B cell (primary cell): ENCODE measurements around the gene GCN1. TPM values are rescaled to one million over a fixed set of nuclear protein-coding genes. Genes with fewer than 3 reads are reported as not detected.

ENCODE experiments used
- ATAC-seq: fragments of 200-7000 bp; cut with Tn5 transposase; one replicate; pipeline ENCODE4 v1.10.0; 2021; ENCODE audit warnings: low read depth, mild to moderate bottlenecking, moderate number of reproducible peaks, moderate library complexity
- CTCF ChIA-PET: fragments of 350-600 bp; sonication (Branson Sonifier 250); formaldehyde crosslinking; loops from one replicate; lab custom pipeline; 2021; ENCODE audit warnings: antibody characterized with exemption, inconsistent platforms; lab: Charles Lee
- POLR2A ChIA-PET: fragments of 350-600 bp; sonication (Branson Sonifier 250); formaldehyde crosslinking; loops from one replicate; lab custom pipeline; 2021; ENCODE audit warnings: antibody characterized with exemption; lab: Charles Lee
- DNase-seq: peaks from one replicate; pipeline ENCODE4 v3.0.0; 2013
- H2AFZ ChIP-seq: 2 replicates; pipeline ENCODE4 v1.6.1; 2012; ENCODE audit warnings: mild to moderate bottlenecking, low read depth, low read length; ENCODE audit not compliant: insufficient read depth, poor library complexity, severe bottlenecking
- H3K27ac ChIP-seq, 2 donors: 1 replicate in 1 of 2; 2 replicates in 1 of 2; pipeline ENCODE4 v1.5.1; 2012 to 2013; ENCODE audit warnings: low read length in 2 of 2, mild to moderate bottlenecking in 2 of 2, moderate library complexity in 1 of 2
- H3K27me3 ChIP-seq, 4 experiments: fragments of 200-600 bp in 1 of 4; sonication (generic) in 1 of 4; replicated peaks in 1 of 4; 1 replicate in 2 of 4; 2 replicates in 2 of 4; pipeline versions ENCODE4 v1.6.1 to v1.7.0; 2013 to 2016; ENCODE audit warnings: low read length in 3 of 4, mild to moderate bottlenecking in 2 of 4, mixed read lengths in 1 of 4, moderate library complexity in 1 of 4; ENCODE audit not compliant: insufficient read depth in 4 of 4, control insufficient read depth in 3 of 4; ENCODE audit errors: control extremely low read depth in 1 of 4
- H3K36me3 ChIP-seq, 2 experiments: replicated peaks in 1 of 2; 1 replicate in 1 of 2; 2 replicates in 1 of 2; pipeline versions ENCODE4 v1.6.1 to v1.7.1; 2013; ENCODE audit warnings: low read length in 1 of 2; ENCODE audit not compliant: insufficient read depth in 2 of 2, control insufficient read depth in 1 of 2; ENCODE audit errors: control extremely low read depth in 1 of 2, extremely low read depth in 1 of 2
- H3K4me1 ChIP-seq, 2 donors: fragments of 200-600 bp in 1 of 2; sonication (generic) in 1 of 2; 1 replicate in 1 of 2; 2 replicates in 1 of 2; pipeline versions ENCODE4 v1.5.1 to v1.6.1; 2013 to 2017; ENCODE audit warnings: low read length in 2 of 2; ENCODE audit not compliant: control insufficient read depth in 2 of 2, insufficient read depth in 2 of 2
- H3K4me2 ChIP-seq: replicated peaks from 2 replicates; pipeline ENCODE3; 2012; ENCODE audit warnings: mild to moderate bottlenecking, low read depth, low read length; ENCODE audit not compliant: poor library complexity, severe bottlenecking
- H3K4me3 ChIP-seq, 5 experiments: fragments of 200-600 bp in 1 of 5; sonication (generic) in 1 of 5; 1 replicate in 3 of 5; 2 replicates in 2 of 5; pipeline versions ENCODE4 v1.5.1 to v1.7.0; 2011 to 2016; ENCODE audit warnings: low read length in 4 of 5, mild to moderate bottlenecking in 4 of 5, low read depth in 2 of 5, control low read depth in 1 of 5, moderate library complexity in 1 of 5; ENCODE audit not compliant: insufficient read depth in 1 of 5; ENCODE audit errors: control extremely low read depth in 1 of 5, extremely low read depth in 1 of 5
- H3K79me2 ChIP-seq: fragments of 200-600 bp; sonication (generic); one replicate; pipeline ENCODE4 v1.6.0; 2016; ENCODE audit warnings: low read length; ENCODE audit not compliant: control insufficient read depth, insufficient read depth
- H3K9ac ChIP-seq: fragments of 200-600 bp; sonication (generic); 2 replicates; pipeline ENCODE4 v1.6.1; 2017; ENCODE audit warnings: mild to moderate bottlenecking, low read length, moderate library complexity
- H3K9me3 ChIP-seq, 3 donors: one replicate each; pipeline versions ENCODE4 v1.6.1 to v1.7.1; 2013; ENCODE audit warnings: low read length in 2 of 3; ENCODE audit not compliant: control insufficient read depth in 2 of 3, insufficient read depth in 1 of 3; ENCODE audit errors: control extremely low read depth in 1 of 3
- H4K20me1 ChIP-seq: 2 replicates; pipeline ENCODE4 v1.6.0; 2012; ENCODE audit warnings: mild to moderate bottlenecking, low read length; ENCODE audit not compliant: insufficient read depth, control insufficient read depth, poor library complexity, severe bottlenecking
- H3K27ac Mint-ChIP-seq: one replicate; pipeline ENCODE4 v1.8.0; 2021; ENCODE audit warnings: mixed read lengths
- H3K27me3 Mint-ChIP-seq: one replicate; pipeline ENCODE4 v1.8.0; 2021; ENCODE audit warnings: mixed read lengths
- H3K4me1 Mint-ChIP-seq: one replicate; pipeline ENCODE4 v1.8.0; 2021; ENCODE audit warnings: mixed read lengths
- H3K4me3 Mint-ChIP-seq: one replicate; pipeline ENCODE4 v1.8.0; 2021; ENCODE audit warnings: mixed read lengths
- H3K9me3 Mint-ChIP-seq: one replicate; pipeline ENCODE4 v1.8.0; 2022; ENCODE audit warnings: mixed read lengths; ENCODE audit not compliant: insufficient read depth
- EZH2 ChIP-seq: IDR thresholded peaks from 2 replicates; pipeline ENCODE4 v1.6.1; 2012; ENCODE audit warnings: borderline replicate concordance, low read depth, mild to moderate bottlenecking, moderate library complexity, low read length; ENCODE audit not compliant: insufficient read depth, poor library complexity, severe bottlenecking
- WGBS: methylation state at CpG from one replicate; pipeline ENCODE4 v1.1.5; 2013; ENCODE audit warnings: missing lambda C conversion rate; ENCODE audit not compliant: insufficient coverage; 5-methylcytosine and 5-hydroxymethylcytosine counted together
- intact Hi-C: fragments of 100-400 bp; cut with micrococcal nuclease; formaldehyde crosslinking; loops from one replicate; pipeline ENCODE4 v1.10.0; 2022
- polyA plus RNA-seq: library from polyadenylated mRNA; depleted of rRNA; stranded (reverse); fragments of >200 nt; gene quantifications from 2 replicates; pipeline ENCODE4 v1.2.3, GENCODE V29; 2012
- total RNA-seq, 2 donors: library from RNA; stranded (reverse); fragments of 120-200 nt in 1 of 2; gene quantifications; 1 replicate in 1 of 2; 2 replicates in 1 of 2; pipeline versions ENCODE4 v1.2.3 to v1.2.4, GENCODE V29; 2013 to 2022
- TF ChIP-seq, protein P1 (sequence below): fragments of 200-600 bp; IDR thresholded peaks from one replicate; pipeline ENCODE4 v1.8.0; 2022; ENCODE audit warnings: antibody characterized with exemption, mild to moderate bottlenecking

Gene GCN1
- total and polyA plus RNA-seq, 2 donors (not counting 1 experiment from before 2014, with no cell fraction given), result 41.3 to 127 TPM

DNA sequence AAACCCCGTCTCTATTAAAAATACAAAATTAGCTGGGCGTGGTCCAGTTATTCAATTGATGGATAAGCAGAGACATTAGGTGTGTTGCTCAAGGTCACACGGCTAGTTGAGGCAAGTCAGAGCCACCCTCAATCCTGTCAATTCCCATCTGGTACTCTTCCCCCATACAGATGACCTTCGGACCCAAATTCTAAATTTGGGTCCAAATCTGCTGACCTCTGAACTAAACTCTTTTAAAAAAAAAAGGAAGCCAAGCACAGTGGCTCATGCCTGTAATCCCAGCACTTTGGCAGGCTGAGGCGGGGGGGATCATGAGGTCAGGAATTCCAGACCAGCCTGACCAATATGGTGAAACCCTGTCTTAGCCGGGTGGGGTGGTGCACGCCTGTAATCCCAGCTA, 23.9 kb downstream of the GCN1 start:
- no peaks in the 10 kb centered on the region for H3K27me3 ChIP-seq
- Mint-ChIP-seq H3K27ac (no peak overlapping the region), H3K4me3 (no peak overlapping the region), H3K9me3 (no peaks in the 10 kb centered on the region), H3K4me1 (peaks cover 9% of the 10 kb centered on the region), H3K27me3 (no peaks in the 10 kb centered on the region)
- H3K4me1 ChIP-seq, result peaks cover 0 to 13% of the 10 kb centered on the region in 2 donors
- TF ChIP-seq, protein P1, sequence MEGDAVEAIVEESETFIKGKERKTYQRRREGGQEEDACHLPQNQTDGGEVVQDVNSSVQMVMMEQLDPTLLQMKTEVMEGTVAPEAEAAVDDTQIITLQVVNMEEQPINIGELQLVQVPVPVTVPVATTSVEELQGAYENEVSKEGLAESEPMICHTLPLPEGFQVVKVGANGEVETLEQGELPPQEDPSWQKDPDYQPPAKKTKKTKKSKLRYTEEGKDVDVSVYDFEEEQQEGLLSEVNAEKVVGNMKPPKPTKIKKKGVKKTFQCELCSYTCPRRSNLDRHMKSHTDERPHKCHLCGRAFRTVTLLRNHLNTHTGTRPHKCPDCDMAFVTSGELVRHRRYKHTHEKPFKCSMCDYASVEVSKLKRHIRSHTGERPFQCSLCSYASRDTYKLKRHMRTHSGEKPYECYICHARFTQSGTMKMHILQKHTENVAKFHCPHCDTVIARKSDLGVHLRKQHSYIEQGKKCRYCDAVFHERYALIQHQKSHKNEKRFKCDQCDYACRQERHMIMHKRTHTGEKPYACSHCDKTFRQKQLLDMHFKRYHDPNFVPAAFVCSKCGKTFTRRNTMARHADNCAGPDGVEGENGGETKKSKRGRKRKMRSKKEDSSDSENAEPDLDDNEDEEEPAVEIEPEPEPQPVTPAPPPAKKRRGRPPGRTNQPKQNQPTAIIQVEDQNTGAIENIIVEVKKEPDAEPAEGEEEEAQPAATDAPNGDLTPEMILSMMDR, result no peak
- TF ChIP-seq EZH2, result no peak
- intact Hi-C loops, result no loop called here
- H3K9me3 ChIP-seq, result no peaks in the 10 kb centered on the region
- no peaks in the 10 kb centered on the region for H3K79me2 ChIP-seq
- no peak overlapping the region for H2AFZ ChIP-seq
- no peak overlapping the region for H3K4me2 ChIP-seq
- WGBS, result 96% methylated on average over 5 of the region's 7 CpGs
- H3K27ac ChIP-seq, result no peak overlapping the region
- H3K9ac ChIP-seq, result no peak overlapping the region
- no peak for DNase-seq
- ATAC-seq, result no peak
- ChIA-PET CTCF (no interaction called here), POLR2A (no interaction called here)
- no peak overlapping the region for H3K4me3 ChIP-seq
- peaks cover 10 to 65% of the 10 kb centered on the region in 2 experiments for H3K36me3 ChIP-seq
- no peaks in the 10 kb centered on the region for H4K20me1 ChIP-seq

DNA sequence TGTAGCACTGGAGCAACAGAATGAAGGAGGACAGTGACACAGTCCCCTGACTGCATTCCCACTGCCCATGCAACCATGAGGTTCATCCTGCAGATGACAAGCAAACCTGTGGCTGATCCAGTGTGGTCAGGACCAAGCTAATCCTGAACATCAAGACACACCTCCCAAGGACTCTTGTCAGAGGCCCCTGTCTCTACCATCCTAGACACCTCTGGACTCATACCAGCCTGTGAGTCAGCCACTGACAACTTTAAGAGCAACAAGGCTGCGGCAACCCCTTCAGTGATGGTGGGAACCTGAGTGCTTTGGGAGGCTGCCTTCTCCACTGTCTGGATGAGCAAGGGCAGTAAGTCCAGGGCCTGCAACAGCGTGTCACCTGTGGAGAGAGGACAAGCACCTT, 24.6 kb downstream of the GCN1 start:
- intact Hi-C loops, result no loop called here
- DNase-seq, result no peak
- Histone ChIP-seq H3K4me1 (peaks cover 0 to 6% of the 10 kb centered on the region in 2 donors), H3K27ac (no peak overlapping the region), H3K9me3 (no peaks in the 10 kb centered on the region), H3K9ac (no peak overlapping the region), H4K20me1 (no peaks in the 10 kb centered on the region), H3K79me2 (no peaks in the 10 kb centered on the region), H3K36me3 (peaks cover 9 to 59% of the 10 kb centered on the region in 2 experiments), H3K27me3 (no peaks in the 10 kb centered on the region), H3K4me2 (no peak overlapping the region), H2AFZ (no peak overlapping the region), H3K4me3 (no peak overlapping the region)
- no peak for ATAC-seq
- no peak overlapping the region for H3K4me3 Mint-ChIP-seq
- peaks cover 2% of the 10 kb centered on the region for H3K4me1 Mint-ChIP-seq
- POLR2A ChIA-PET, result no interaction called here
- CTCF ChIA-PET, result no interaction called here
- H3K27ac Mint-ChIP-seq, result no peak overlapping the region
- TF ChIP-seq, protein P1, result no peak
- TF ChIP-seq EZH2, result no peak
- no CpG with 5 or more reads among the region's 2 CpGs for WGBS
- H3K27me3 Mint-ChIP-seq, result no peaks in the 10 kb centered on the region
- H3K9me3 Mint-ChIP-seq, result no peaks in the 10 kb centered on the region
